ENCODE measurements around the gene FEZF2. TPM values are rescaled to one million over a fixed set of nuclear protein-coding genes. Genes with fewer than 3 reads are reported as not detected.

FEZF2 gene
- total RNA-seq, 3 donors from 2014 or later = not detected

DNA sequence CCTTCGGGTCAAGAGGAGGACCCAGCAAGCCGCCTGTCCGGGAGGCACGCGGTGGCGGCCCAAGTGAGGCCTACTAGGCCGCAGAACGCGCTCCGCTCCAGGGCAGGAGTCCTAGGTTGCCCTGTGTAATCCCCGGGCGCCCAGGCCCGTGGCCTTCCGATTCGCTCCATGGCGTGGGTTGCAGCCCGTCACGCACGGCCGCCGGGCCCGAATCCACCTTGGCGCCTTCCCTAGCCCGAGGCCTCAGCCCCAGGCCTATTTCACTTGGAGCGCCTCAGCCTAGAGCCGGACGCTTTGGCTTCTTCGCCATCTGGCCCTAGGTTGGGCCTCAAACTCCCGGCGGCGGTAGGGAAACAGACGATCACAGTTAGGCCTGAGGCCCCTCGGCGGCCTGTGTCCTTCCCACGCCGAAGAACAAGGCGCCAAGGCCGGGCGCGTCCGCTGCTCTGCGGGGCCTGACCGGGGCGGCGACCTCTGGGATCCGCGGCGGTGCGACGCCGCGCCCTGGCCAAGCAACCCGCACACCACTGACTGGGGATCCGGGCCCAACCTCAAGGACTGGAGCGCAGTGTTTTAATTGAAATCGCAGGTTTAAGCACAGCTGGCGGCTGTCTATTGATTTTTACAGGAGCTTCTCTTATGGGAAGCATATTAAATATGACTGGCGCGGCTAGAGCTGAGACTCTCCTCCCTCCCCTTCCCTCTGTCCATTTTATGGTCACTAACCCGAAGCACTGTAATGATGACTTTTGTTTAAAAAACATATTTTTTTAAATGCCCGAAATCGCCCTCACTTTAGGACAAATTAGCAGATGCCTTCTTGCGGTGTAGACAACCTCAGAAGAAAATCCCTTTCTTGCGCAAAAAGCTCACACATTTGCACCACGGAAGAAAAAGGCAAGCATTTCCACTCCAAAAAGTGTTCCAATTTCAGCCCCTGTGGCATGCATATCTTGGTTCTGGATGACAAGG is 3.8 kb upstream of the FEZF2 start:
- no peak for TF ChIP-seq CTCF (IDR thresholded peaks at IDR 0.05)
- no peaks in the 10 kb centered on the region for H3K4me1 ChIP-seq (ENCODE audit: low read depth)
- ATAC-seq = no peak
- no peak for DNase-seq
- H3K4me3 ChIP-seq = no peak overlapping the region
- H3K9me3 ChIP-seq = no peaks in the 10 kb centered on the region
- H3K36me3 ChIP-seq (ENCODE audit: low read depth) = no peaks in the 10 kb centered on the region
- intact Hi-C loops (cut with DNase I, micrococcal nuclease) = no loop called here

- H3K4me3 ChIP-seq = no peak overlapping the region
- no peak for DNase-seq
- no peaks in the 10 kb centered on the region for H3K36me3 ChIP-seq (ENCODE audit: low read depth)
- no peaks in the 10 kb centered on the region for H3K9me3 ChIP-seq
- TF ChIP-seq CTCF (IDR thresholded peaks at IDR 0.05) = no peak
- ATAC-seq = no peak
- no peaks in the 10 kb centered on the region for H3K4me1 ChIP-seq (ENCODE audit: low read depth)
- intact Hi-C loops (cut with DNase I, micrococcal nuclease) = no loop called here
Observed at GRCh38 chr3:62376454-62376720, 3.0 kb upstream of the FEZF2 start.

DNA sequence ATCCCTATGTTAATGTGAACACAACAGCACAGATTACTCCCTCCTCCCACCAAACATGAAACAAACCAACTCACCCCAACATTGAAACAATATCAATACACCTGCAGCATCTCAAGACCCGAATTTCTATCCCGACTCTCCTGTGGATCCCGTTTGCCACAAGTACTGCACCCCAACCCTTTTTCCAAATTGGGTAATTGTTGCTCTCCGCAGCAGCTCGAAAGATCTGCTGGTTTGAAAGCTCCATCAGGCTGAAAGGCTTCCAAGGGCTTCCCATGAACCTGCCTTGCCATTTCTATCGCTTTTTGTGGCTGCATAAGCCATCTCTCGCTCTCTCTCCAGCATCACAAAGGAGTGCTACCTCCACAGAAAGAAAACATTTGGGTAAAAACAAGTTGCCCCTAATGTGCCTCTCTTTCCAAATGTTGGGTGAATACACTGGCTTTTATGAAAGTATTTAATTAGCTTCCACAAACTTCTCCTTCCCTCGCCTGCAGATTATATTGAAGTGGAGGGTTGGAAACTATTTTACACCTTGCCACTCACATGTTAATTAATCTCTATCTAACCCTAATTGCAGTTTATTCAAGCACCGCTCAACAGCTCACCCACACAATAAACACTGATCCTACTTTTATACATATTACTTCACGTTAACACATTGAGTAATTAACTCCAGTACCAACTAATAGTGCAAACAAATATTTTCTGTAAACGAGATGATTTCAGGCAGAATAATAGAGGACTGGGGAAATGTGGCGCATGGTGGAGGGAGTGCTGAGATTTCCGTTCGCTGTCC is 2.5 kb upstream of the FEZF2 start:
- Histone ChIP-seq H3K4me3 (no peak overlapping the region), H3K9me3 (no peaks in the 10 kb centered on the region), H3K36me3 (ENCODE audit: low read depth) (no peaks in the 10 kb centered on the region), H3K4me1 (ENCODE audit: low read depth) (no peaks in the 10 kb centered on the region)
- DNase-seq (no peak), ATAC-seq (no peak)
- TF ChIP-seq CTCF (IDR thresholded peaks at IDR 0.05) = no peak
- intact Hi-C loops (cut with DNase I, micrococcal nuclease) = no loop called here

DNA sequence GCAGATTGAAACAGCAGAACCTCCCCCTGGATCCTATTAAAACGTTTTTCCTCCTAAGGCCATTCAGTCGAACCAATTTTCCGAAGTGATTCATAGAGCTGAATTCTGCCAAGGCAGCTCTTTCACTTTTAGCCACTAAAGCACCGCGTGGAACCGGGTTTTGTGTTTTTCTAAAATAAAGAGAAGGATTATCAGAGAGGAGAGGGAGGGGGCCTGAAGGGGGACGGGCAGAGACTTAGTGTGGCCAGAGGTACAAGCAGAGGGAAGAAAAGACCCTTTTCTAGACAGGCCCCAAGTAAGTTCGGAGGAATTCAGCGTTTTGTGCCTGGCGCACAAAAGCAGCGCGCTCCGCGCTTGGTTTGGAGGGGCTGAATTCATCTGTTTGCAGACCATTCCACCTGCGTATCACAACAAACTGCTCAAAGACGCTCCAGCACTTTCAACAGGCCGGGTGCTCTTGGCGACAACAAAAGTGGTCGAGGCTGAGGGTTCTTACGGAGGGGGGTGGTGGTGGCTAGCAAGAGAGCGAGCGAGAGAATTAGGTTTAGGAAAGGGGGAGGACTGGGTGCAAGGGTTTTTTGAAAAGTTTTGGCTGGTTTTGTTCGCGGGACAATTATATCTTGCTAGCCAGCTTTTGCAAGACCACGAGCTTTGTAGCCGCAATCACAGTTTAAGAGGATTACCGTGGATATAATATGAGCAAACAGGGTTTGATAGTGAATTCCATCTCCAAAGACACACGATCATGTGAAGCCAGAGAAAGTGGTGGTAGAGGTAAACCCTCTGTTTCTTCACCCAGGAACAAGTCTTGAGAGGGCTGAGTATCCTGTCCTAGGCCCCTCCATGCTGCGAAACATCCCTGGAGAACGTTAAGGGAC is 1.2 kb upstream of the FEZF2 start:
- no peak for ATAC-seq
- no peak for TF ChIP-seq CTCF (IDR thresholded peaks at IDR 0.05)
- Histone ChIP-seq H3K36me3 (ENCODE audit: low read depth) (no peaks in the 10 kb centered on the region), H3K9me3 (no peaks in the 10 kb centered on the region), H3K4me3 (no peak overlapping the region), H3K4me1 (ENCODE audit: low read depth) (no peaks in the 10 kb centered on the region)
- intact Hi-C loops (cut with DNase I, micrococcal nuclease) = no loop called here
- DNase-seq = no peak

- no peaks in the 10 kb centered on the region for H3K4me1 ChIP-seq (ENCODE audit: low read depth)
- intact Hi-C loops (cut with DNase I, micrococcal nuclease) = no loop called here
- TF ChIP-seq CTCF (IDR thresholded peaks at IDR 0.05) = no peak
- no peaks in the 10 kb centered on the region for H3K9me3 ChIP-seq
- ATAC-seq = no peak
- H3K4me3 ChIP-seq = no peak overlapping the region
- DNase-seq = no peak
- no peaks in the 10 kb centered on the region for H3K36me3 ChIP-seq (ENCODE audit: low read depth)
Observed at GRCh38 chr3:62373714-62374333, 474 bp upstream of the FEZF2 start.
